Neural cell (in vitro differentiated cells): ENCODE results near the gene SCRN2. TPM values are rescaled to one million over a fixed set of nuclear protein-coding genes. Genes with fewer than 3 reads are reported as not detected.

ENCODE experiments used
- H2AFZ ChIP-seq: fragments of 200-600, 300-800 bp; sonication (generic), shearing (Covaris generic); 2 replicates; pipeline ENCODE4 v1.6.0; 2014; ENCODE audit warnings: low read depth, mild to moderate bottlenecking, antibody characterized with exemption, low read length, moderate library complexity
- H3F3A ChIP-seq: fragments of 200-600 bp; shearing (Covaris generic); 2 replicates; pipeline ENCODE4 v1.6.1; 2016; ENCODE audit warnings: mild to moderate bottlenecking, moderate library complexity, mixed read lengths, antibody characterized with exemption, low read length; ENCODE audit not compliant: insufficient read depth, poor library complexity, severe bottlenecking
- H3K27ac ChIP-seq: fragments of 200-600, 300-800 bp; sonication (generic), shearing (Covaris generic); 2 replicates; pipeline ENCODE4 v1.5.1; 2014; ENCODE audit warnings: mild to moderate bottlenecking, low read length, moderate library complexity
- H3K27me3 ChIP-seq: fragments of 300-800, 200-600 bp; sonication (generic), shearing (Covaris generic); 2 replicates; pipeline ENCODE4 v1.6.0; 2014; ENCODE audit warnings: mild to moderate bottlenecking, low read depth, low read length, moderate library complexity; ENCODE audit not compliant: insufficient read depth
- H3K36me3 ChIP-seq: fragments of 300-800, 200-600 bp; sonication (generic), shearing (Covaris generic); 2 replicates; pipeline ENCODE4 v1.5.1; 2014; ENCODE audit warnings: mild to moderate bottlenecking, antibody characterized with exemption, low read length, moderate library complexity; ENCODE audit not compliant: insufficient read depth
- H3K4me2 ChIP-seq: fragments of 300-800, 200-600 bp; sonication (generic), shearing (Covaris generic); 2 replicates; pipeline ENCODE4 v1.6.0; 2014; ENCODE audit warnings: mild to moderate bottlenecking, low read length
- H3K4me3 ChIP-seq: fragments of 300-800, 200-600 bp; sonication (generic), shearing (Covaris generic); 2 replicates; pipeline ENCODE4 v1.5.1; 2014; ENCODE audit warnings: mild to moderate bottlenecking, low read length, moderate library complexity
- H3K79me2 ChIP-seq: fragments of 200-600 bp; shearing (Covaris generic); replicated peaks from 2 replicates; pipeline ENCODE4 v1.6.0; 2014; ENCODE audit warnings: mild to moderate bottlenecking, low read length, moderate library complexity; ENCODE audit not compliant: insufficient read depth
- H3K9ac ChIP-seq: fragments of 300-800, 200-600 bp; sonication (generic), shearing (Covaris generic); 2 replicates; pipeline ENCODE4 v1.6.1; 2016; ENCODE audit warnings: mild to moderate bottlenecking, low read length, mixed read lengths
- H3K9me2 ChIP-seq: fragments of 200-600 bp; shearing (Covaris generic); 2 replicates; pipeline ENCODE4 v1.6.1; 2016; ENCODE audit warnings: mild to moderate bottlenecking, low read length, mixed read lengths; ENCODE audit not compliant: insufficient read depth
- H3K9me3 ChIP-seq: fragments of 200-600, 300-800 bp; sonication (generic), shearing (Covaris generic); 2 replicates; pipeline ENCODE4 v1.6.1; 2016; ENCODE audit warnings: mild to moderate bottlenecking, mixed run types, low read length, moderate library complexity, mixed read lengths
- H4K20me1 ChIP-seq: fragments of 200-600 bp; shearing (Covaris generic); 2 replicates; pipeline ENCODE4 v1.6.1; 2016; ENCODE audit warnings: mild to moderate bottlenecking, mixed run types; ENCODE audit not compliant: insufficient read depth
- CTCF ChIP-seq: fragments of 450-650 bp; IDR thresholded peaks from 2 replicates; pipeline ENCODE4 v1.5.1; 2014; ENCODE audit warnings: antibody characterized with exemption, mild to moderate bottlenecking, moderate library complexity; ENCODE audit not compliant: poor library complexity, severe bottlenecking
- EP300 ChIP-seq: fragments of 450-650 bp; conservative IDR thresholded peaks from 2 replicates; pipeline ENCODE4 v1.6.1; 2014; ENCODE audit warnings: antibody characterized with exemption, mild to moderate bottlenecking, moderate library complexity; ENCODE audit not compliant: poor library complexity, severe bottlenecking
- EZH2 ChIP-seq: fragments of 200-600, 300-800 bp; shearing (Covaris generic), sonication (generic); IDR thresholded peaks from 2 replicates; pipeline ENCODE4 v1.6.1; 2014; ENCODE audit warnings: antibody characterized with exemption, low read length, borderline replicate concordance, mild to moderate bottlenecking; ENCODE audit not compliant: insufficient read depth, poor library complexity, severe bottlenecking
- MXI1 ChIP-seq: fragments of 450-650 bp; conservative IDR thresholded peaks from 2 replicates; pipeline ENCODE4 v1.6.1; 2014; ENCODE audit warnings: antibody characterized with exemption, mild to moderate bottlenecking; ENCODE audit not compliant: poor library complexity, severe bottlenecking
- POLR2AphosphoS5 ChIP-seq: IDR thresholded peaks from 2 replicates; pipeline ENCODE4 v1.6.1; 2012
- RAD21 ChIP-seq: fragments of 450-650 bp; conservative IDR thresholded peaks from 2 replicates; pipeline ENCODE4 v1.6.1; 2014; ENCODE audit warnings: antibody characterized with exemption, mild to moderate bottlenecking, moderate library complexity
- REST ChIP-seq: IDR thresholded peaks from 2 replicates; pipeline ENCODE4 v1.6.1; 2012; ENCODE audit warnings: borderline replicate concordance
- SMC3 ChIP-seq: fragments of 450-650 bp; conservative IDR thresholded peaks from 2 replicates; pipeline ENCODE4 v1.6.1; 2014; ENCODE audit warnings: antibody characterized with exemption, mild to moderate bottlenecking, moderate library complexity; ENCODE audit not compliant: poor library complexity
- TAF1 ChIP-seq: IDR thresholded peaks from 2 replicates; pipeline ENCODE4 v1.6.1; 2012; ENCODE audit warnings: low read depth
- polyA plus RNA-seq: library from polyadenylated mRNA; depleted of rRNA; stranded (reverse); fragments of >200 nt; gene quantifications from 2 replicates; pipeline ENCODE4 v1.2.3, GENCODE V29; 2014

SCRN2 gene
- polyA plus RNA-seq, 1 donor from 2014 or later, result 94.0 TPM

GRCh38 chr17:47831934-47832327, 9.1 kb downstream of the SCRN2 start:
- H3K27ac ChIP-seq, result peak overlapping the region; percentile 28
- H3K4me3 ChIP-seq, result peak overlapping the region; percentile 71
- H3K9me3 ChIP-seq, result no peaks in the 10 kb centered on the region
- peak overlapping the region; percentile 80 for H3K9ac ChIP-seq
- H4K20me1 ChIP-seq, result no peaks in the 10 kb centered on the region
- no peaks in the 10 kb centered on the region for H3K9me2 ChIP-seq
- H2AFZ ChIP-seq, result peak overlapping the region; percentile 44
- H3K27me3 ChIP-seq, result no peaks in the 10 kb centered on the region
- H3K79me2 ChIP-seq, result peaks cover 6% of the 10 kb centered on the region
- peak overlapping the region; percentile 89 for H3K4me2 ChIP-seq
- peaks cover 2% of the 10 kb centered on the region for H3F3A ChIP-seq
- no peaks in the 10 kb centered on the region for H3K36me3 ChIP-seq
- TF ChIP-seq RAD21, result no peak
- no peak for TF ChIP-seq TAF1
- no peak for TF ChIP-seq POLR2AphosphoS5
- no peak for TF ChIP-seq EZH2
- no peak for TF ChIP-seq SMC3
- TF ChIP-seq MXI1, result no peak
- TF ChIP-seq EP300, result no peak
- no peak for TF ChIP-seq REST
- TF ChIP-seq CTCF, result no peak

- Histone ChIP-seq H3K27ac (peak within 1 kb of the TSS; percentile 77), H3K36me3 (no peaks in the 10 kb centered on the region), H4K20me1 (no peaks in the 10 kb centered on the region), H2AFZ (peak within 1 kb of the TSS; percentile 46), H3K9me3 (no peaks in the 10 kb centered on the region), H3K4me2 (peak within 1 kb of the TSS; percentile 89), H3F3A (peaks cover 2% of the 10 kb centered on the region), H3K9me2 (no peaks in the 10 kb centered on the region), H3K9ac (peak within 1 kb of the TSS; percentile 80), H3K27me3 (no peaks in the 10 kb centered on the region), H3K4me3 (peak within 1 kb of the TSS; percentile 71), H3K79me2 (peaks cover 6% of the 10 kb centered on the region)
- peak; percentile 69 for TF ChIP-seq CTCF
- TF ChIP-seq TAF1, result peak; percentile 84
- TF ChIP-seq SMC3, result peak; percentile 28
- peak; percentile 30 for TF ChIP-seq RAD21
- TF ChIP-seq EP300, result peak; percentile 42
- peak; percentile 91 for TF ChIP-seq MXI1
- no peak for TF ChIP-seq EZH2
- peak; percentile 89 for TF ChIP-seq REST
- TF ChIP-seq POLR2AphosphoS5, result peak; percentile 99
Observed at GRCh38 chr17:47831003-47831933, 9.8 kb downstream of the SCRN2 start, which contains the start of the genes LRRC46 and MRPL10. LRRC46 (plus strand) TSS chr17:47831670; CDS start chr17:47831990, 320 bp downstream. MRPL10 (minus strand) TSS chr17:47831541; CDS start chr17:47831511, 30 bp downstream.
